Heart right ventricle (tissue), 16 donors: ENCODE measurements around the gene TM9SF3. TPM values are rescaled to one million over a fixed set of nuclear protein-coding genes. Genes with fewer than 3 reads are reported as not detected.
A peak's percentile ranks its signal among the peaks of the same experiment; 100 is the strongest.

Experiments
- ATAC-seq, 8 donors: fragments of 200-7000 bp; cut with Tn5 transposase; one replicate each; pipeline ENCODE4 v1.9.1; 2020; ENCODE audit warnings: mild to moderate bottlenecking in 8 of 8, moderate library complexity in 8 of 8, moderate number of reproducible peaks in 1 of 8
- DNase-seq, 2 donors: peaks; one replicate each; pipeline ENCODE4 v3.0.0-alpha.2; 2020
- H3K27ac ChIP-seq, 10 donors: fragments of 200-600 bp; sonication (generic) in 2 of 10; one replicate each; pipeline versions ENCODE4 v1.5.0 to v1.8.0; 2020 to 2022; ENCODE audit warnings: mild to moderate bottlenecking in 3 of 10
- H3K27me3 ChIP-seq, 7 donors: fragments of 200-600 bp; one replicate each; pipeline ENCODE4 v1.8.0; 2021 to 2022; ENCODE audit warnings: mild to moderate bottlenecking in 2 of 7
- H3K36me3 ChIP-seq, 9 donors: fragments of 200-600 bp; sonication (generic) in 1 of 9; one replicate each; pipeline versions ENCODE4 v1.5.0 to v1.8.0; 2020 to 2022; ENCODE audit warnings: mild to moderate bottlenecking in 2 of 9
- H3K4me1 ChIP-seq, 9 donors: fragments of 200-600 bp; sonication (generic) in 1 of 9; one replicate each; pipeline versions ENCODE4 v1.5.0 to v1.8.0; 2020 to 2022; ENCODE audit warnings: mild to moderate bottlenecking in 4 of 9
- H3K4me3 ChIP-seq, 10 donors: fragments of 200-600 bp; sonication (generic) in 2 of 10; one replicate each; pipeline versions ENCODE4 v1.5.0 to v1.8.0; 2020 to 2022; ENCODE audit warnings: mild to moderate bottlenecking in 7 of 10, moderate library complexity in 2 of 10
- H3K9me3 ChIP-seq, 11 donors: fragments of 200-600 bp in 10 of 11; sonication (generic) in 2 of 11; one replicate each; pipeline versions ENCODE4 v1.5.0 to v1.8.0; 2013 to 2022; ENCODE audit warnings: mild to moderate bottlenecking in 2 of 11, control low read depth in 1 of 11, moderate library complexity in 1 of 11
- CTCF ChIP-seq, 9 donors: fragments of 200-600 bp; sonication (generic) in 2 of 9; IDR thresholded peaks; one replicate each; pipeline versions ENCODE4 v1.5.0 to v1.8.0; 2021 to 2022; ENCODE audit warnings: antibody characterized with exemption in 9 of 9, mild to moderate bottlenecking in 5 of 9, moderate library complexity in 1 of 9
- WGBS, 2 donors: extraction: QIAGEN DNeasy Blood & Tissue Kit; methylation state at CpG; one replicate each; pipeline ENCODE4 v1.1.7; 2013; ENCODE audit warnings: inconsistent platforms in 1 of 2; 5-methylcytosine and 5-hydroxymethylcytosine counted together
- intact Hi-C, 10 donors: fragments of 100-400 bp; cut with DNase I; formaldehyde crosslinking; loops; one replicate each; pipeline versions ENCODE4 v1.11.1 to v1.14.2; 2022
- polyA plus RNA-seq, 2 donors: library from polyadenylated mRNA; stranded (reverse); fragments of 200-250 nt; gene quantifications; one replicate each; pipeline ENCODE4 v1.2.3, GENCODE V29; 2013
- total RNA-seq, 10 donors: library from RNA; stranded (reverse); fragmentation: NEBNext Ultra II Directional in 3 of 10; extraction: Animal tissue kit (Norgen Biotek cat#: 25700) in 3 of 10; gene quantifications; one replicate each; pipeline versions ENCODE4 v1.2.1 to v1.2.4, GENCODE V29; 2021 to 2023
- donor health status: Arrhythmogenic right ventricular cardiomyopathy.
- donor health status: ischemic (EF 13 %, LVEDD 7.1; RV severe dilation, severe dysfunction).
- donor health status: healthy with polysubstance abuse.
- donor health status: DM: no; HTN: yes; CAD: no.
- donor health status: DM: no; HTN: no; CAD: no.
- donor health status: ischemic (EF 25% LVEDD 6.9; RV normal size, moderate dysfunction).
- donor health status: ischemic (EF 25% LVEDD 5.7; RV mildly dilated, moderate dysfunction).
- donor health status: healthy.
- donor health status: DM: yes; HTN: yes; CAD: no.
- donor health status: Ischemic cardiomyopathy.
- donor health status: ischemic (EF 35%, LVEDD 5.7; RV mildly dilated, moderate dysfunction).
- donor health status: nonischemic (EF 11% LVEDD 7.7; RV severe dilation, severe dysfunction).
- donor health status: DM: yes; HTN: yes; CAD: no.
- donor health status: PGD.
- donor health status: ischemic (EF 29% LVEDD 5.4; RV normal size, mild dysfunction).
- donor health status: nonischemic (EF 23%, LVEDD 6.1; RV moderate dilation, normal function).

TM9SF3 gene
- total and polyA plus RNA-seq, 12 donors: 17.5 to 83.9 (median 60.8) TPM

DNA sequence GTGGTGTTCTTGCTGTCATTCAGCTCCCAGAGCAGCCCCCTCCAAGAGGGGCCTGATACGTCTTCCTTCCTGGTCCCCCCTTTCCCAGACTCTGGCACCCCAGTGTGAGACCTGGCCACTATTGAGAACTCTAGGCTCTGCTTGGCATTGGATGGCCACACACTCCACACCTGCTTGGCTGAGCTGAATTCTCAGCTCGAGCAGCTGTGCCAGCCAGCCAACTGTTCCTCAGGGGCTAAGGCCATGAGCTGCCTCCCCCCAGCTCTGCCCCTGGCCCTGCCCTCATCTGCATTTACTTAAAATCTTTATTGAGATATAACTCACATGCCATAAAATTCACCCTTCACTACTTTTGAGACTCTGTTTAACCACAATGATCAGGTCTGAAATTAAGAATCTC, 79.8 kb downstream of the TM9SF3 start:
- no peak for ATAC-seq
- TF ChIP-seq CTCF (IDR thresholded peaks at IDR 0.05): no peak
- H3K27me3 ChIP-seq: peaks cover 0 to 5% (median 0%) of the 10 kb centered on the region in 7 donors
- 76 to 85% methylated on average over 2 of the region's 2 CpGs for WGBS, 2 donors
- no peaks in the 10 kb centered on the region for H3K36me3 ChIP-seq
- H3K4me3 ChIP-seq: no peak overlapping the region
- H3K9me3 ChIP-seq: no peaks in the 10 kb centered on the region
- peaks cover 0 to 20% (median 10%) of the 10 kb centered on the region in 9 donors for H3K4me1 ChIP-seq
- intact Hi-C loops: no loop called here
- no peak for DNase-seq
- no peak overlapping the region for H3K27ac ChIP-seq

DNA sequence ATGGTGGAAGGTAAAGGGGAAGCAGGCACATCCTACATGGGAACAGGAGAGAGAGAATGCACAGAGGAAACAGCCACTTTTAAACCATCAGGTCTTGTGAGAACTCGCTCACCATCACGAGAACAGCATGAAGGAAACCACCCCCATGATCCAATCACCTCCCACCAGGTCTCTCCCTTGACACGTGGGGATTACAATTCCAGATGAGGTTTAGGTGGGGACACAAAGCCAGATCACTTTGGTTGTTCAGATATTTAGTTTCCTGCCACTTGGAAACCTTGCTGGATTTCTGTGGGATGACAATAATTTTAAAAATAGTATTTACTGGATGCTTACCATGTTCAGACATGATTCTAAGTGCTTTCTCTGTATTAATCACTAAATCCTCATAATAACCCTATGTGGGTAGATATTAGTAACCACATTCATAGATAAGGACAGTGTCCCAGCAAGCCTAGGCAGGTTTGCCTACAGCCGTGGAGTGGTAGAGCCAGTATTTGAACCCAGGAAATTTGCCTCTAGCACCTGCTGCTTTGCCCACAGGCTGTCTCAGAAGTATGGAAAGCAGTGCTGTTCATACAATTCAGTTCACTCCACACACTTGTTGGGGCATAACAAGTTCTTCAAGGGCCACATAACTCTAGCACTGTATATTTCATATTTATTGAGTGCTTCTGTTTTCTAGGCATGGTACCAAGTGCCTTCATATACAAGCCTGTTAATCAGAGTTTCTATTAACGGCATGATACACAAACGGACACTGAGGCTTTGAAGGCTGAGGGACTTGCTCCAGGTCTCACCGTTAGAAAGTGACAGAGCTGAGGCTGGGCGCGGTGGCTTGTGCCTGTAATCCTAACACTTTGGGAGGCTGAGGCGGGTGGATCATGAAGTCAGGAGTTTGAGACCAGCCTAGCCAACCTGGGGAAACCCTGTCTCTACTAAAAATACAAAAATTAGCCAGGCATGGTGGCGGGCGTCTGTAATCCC, 81.4 kb downstream of the TM9SF3 start:
- 56 to 58% methylated on average over 12 of the region's 12 CpGs for WGBS, 2 donors

DNA sequence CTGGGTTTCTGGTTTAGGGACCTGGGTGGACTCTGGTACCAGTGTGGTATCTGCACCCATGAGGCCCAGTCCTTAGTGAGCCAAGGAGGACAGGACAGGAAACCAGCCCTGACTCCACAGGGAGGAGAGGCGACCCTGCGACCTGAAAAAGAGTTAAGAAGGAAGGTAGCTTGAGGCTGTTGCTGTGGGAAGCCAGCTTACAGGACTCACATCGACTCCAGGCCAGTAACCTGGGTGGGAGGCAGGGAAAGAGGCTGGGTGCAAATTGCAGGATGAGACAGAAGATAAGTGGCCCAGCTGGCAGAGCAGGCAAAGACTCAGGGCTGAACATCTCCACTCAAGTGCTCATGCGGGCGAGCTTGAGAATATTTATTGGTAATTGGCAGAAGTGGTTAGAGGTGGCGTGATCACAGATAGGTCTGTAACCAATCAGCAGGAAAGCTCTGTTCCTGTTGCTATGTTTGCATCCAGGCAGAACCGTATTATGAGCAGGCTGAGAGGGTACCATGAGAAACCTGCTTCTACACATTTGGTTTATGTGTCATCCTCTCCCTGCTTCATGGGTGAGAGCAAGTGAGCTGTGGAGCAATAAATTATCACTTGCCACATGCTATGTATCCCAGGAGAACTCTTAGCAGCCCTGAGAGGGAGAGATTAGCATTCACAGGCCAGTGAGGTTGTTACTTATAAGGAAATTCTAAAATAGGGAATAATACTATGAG, 84.1 kb downstream of the TM9SF3 start:
- DNase-seq (no peak), ATAC-seq (no peak)
- intact Hi-C loops: no loop called here
- H3K36me3 ChIP-seq: no peaks in the 10 kb centered on the region
- peaks cover 0 to 20% (median 10%) of the 10 kb centered on the region in 9 donors for H3K4me1 ChIP-seq
- no peak overlapping the region for H3K27ac ChIP-seq
- no peaks in the 10 kb centered on the region for H3K27me3 ChIP-seq
- no peak for TF ChIP-seq CTCF (IDR thresholded peaks at IDR 0.05)
- 89 to 91% methylated on average over 7 of the region's 7 CpGs for WGBS, 2 donors
- no peaks in the 10 kb centered on the region for H3K9me3 ChIP-seq
- H3K4me3 ChIP-seq: no peak overlapping the region

More for the DNA sequence above, 81.4 kb downstream of the TM9SF3 start:
- Histone ChIP-seq H3K27me3 (no peaks in the 10 kb centered on the region), H3K4me1 (peaks cover 0 to 20% (median 10%) of the 10 kb centered on the region in 9 donors), H3K27ac (peak overlapping the region in 5 of 10 donors; percentile 34 to 70 (median 55)), H3K9me3 (no peaks in the 10 kb centered on the region), H3K36me3 (no peaks in the 10 kb centered on the region), H3K4me3 (no peak overlapping the region)
- DNase-seq (no peak), ATAC-seq (peak in 6 of 8 donors; percentile 30 to 72 (median 50))
- intact Hi-C loops: no loop called here
- TF ChIP-seq CTCF (IDR thresholded peaks at IDR 0.05): no peak

DNA sequence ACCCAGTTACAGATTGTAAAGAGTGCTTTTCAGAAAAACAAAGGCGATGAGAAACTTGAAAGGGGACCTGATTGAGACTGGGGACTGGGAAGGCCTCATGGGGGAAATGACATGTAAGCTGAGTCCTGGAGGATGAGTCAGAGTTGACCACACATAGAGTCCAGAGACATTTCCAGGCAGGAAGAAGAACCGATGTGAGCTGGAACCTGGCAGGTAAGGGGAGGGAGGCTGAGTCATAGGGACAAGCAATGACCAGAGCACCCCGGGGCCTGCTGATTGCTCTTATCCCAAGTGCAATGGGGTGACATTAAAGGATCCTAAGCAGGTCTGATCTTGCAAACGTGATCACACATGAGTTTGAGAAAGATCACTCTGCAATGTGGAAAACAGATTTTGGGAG, 84.8 kb downstream of the TM9SF3 start:
- Histone ChIP-seq H3K27ac (no peak overlapping the region), H3K4me1 (peaks cover 0 to 20% (median 10%) of the 10 kb centered on the region in 9 donors), H3K36me3 (no peaks in the 10 kb centered on the region), H3K27me3 (no peaks in the 10 kb centered on the region), H3K9me3 (no peaks in the 10 kb centered on the region), H3K4me3 (no peak overlapping the region)
- DNase-seq (no peak), ATAC-seq (no peak)
- no peak for TF ChIP-seq CTCF (IDR thresholded peaks at IDR 0.05)
- 79 to 80% methylated on average over 4 of the region's 4 CpGs for WGBS, 2 donors
- intact Hi-C loops: no loop called here
